Measurements from ENCODE around the gene JAKMIP1. TPM values are rescaled to one million over a fixed set of nuclear protein-coding genes. Genes with fewer than 3 reads are reported as not detected.

The JAKMIP1 gene
- total and polyA plus RNA-seq, 2 of the 13 experiments (the other 11 are each of a cell fraction or from before 2014, with no cell fraction given) = not detected

DNA sequence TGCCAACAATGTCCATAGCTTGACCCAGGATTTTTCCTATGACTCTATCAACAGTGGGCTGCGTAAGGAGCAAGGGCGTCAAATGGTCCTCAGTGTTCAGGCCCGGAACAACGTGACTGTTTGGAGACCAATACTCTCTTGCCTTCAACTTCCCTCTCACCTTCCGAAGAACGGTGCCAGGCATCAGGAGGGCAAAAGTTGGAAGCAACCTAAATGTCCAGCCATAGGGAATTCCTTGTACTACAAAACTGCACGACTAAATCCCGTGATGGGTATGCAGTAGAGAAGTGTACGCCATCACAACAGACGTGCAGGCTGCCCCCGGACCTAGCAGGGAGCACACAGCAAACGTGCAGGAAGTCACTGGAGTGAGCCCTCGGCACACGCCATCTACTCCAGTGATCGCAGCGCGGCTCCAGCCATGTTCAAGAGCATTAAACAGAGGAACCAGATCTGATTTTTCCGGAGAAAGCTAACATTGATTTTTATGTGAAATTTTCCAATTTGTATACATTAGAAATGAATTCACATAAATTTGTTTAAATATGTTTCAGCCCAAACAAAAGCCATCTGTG is 79.0 kb downstream of the JAKMIP1 start (continued):
- TF ChIP-seq ZNF761 (CRISPR knock-in tag; conservative IDR thresholded peaks at IDR 0.05) (no peak), ARID4A (CRISPR knock-in tag; IDR thresholded peaks at IDR 0.05; ENCODE audit: borderline replicate concordance) (no peak), SOX13 (IDR thresholded peaks at IDR 0.05) (no peak), SOX13 (CRISPR knock-in tag; conservative IDR thresholded peaks at IDR 0.05 in 1 of 2, IDR thresholded peaks at IDR 0.05 in 1 of 2) (no peak), ADNP (CRISPR knock-in tag; IDR thresholded peaks at IDR 0.05) (no peak), KDM1A (CRISPR knock-in tag; IDR thresholded peaks at IDR 0.05) (no peak), KMT2A (CRISPR knock-in tag; IDR thresholded peaks at IDR 0.05) (no peak), PHF21A (CRISPR knock-in tag; IDR thresholded peaks at IDR 0.05) (no peak), TIGD3 (CRISPR knock-in tag; IDR thresholded peaks at IDR 0.05; ENCODE audit: borderline replicate concordance) (no peak), ZNF770 (CRISPR knock-in tag; IDR thresholded peaks at IDR 0.05) (no peak)
